Measurements from ENCODE around the gene ZNF827.

DNA sequence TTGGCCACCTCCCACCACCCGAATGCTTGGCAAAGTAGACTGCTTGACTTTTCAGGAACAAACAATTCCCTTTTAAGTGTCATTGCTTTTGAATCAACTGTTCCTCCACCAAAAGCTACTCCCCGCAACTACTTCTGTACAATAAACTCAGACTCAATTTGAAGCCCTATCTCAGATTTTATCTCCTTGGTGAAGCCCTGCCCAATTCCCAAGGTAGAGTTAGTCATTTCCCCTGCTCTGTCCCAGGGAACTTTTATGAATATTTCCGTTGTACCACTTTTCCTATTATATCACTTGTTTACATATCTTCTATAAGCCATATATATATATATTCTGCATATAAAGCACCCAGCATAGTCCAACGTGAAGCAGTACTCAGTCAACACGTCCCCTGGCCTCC is 155.9 kb downstream of the ZNF827 start:
- TF ChIP-seq, protein P1, sequence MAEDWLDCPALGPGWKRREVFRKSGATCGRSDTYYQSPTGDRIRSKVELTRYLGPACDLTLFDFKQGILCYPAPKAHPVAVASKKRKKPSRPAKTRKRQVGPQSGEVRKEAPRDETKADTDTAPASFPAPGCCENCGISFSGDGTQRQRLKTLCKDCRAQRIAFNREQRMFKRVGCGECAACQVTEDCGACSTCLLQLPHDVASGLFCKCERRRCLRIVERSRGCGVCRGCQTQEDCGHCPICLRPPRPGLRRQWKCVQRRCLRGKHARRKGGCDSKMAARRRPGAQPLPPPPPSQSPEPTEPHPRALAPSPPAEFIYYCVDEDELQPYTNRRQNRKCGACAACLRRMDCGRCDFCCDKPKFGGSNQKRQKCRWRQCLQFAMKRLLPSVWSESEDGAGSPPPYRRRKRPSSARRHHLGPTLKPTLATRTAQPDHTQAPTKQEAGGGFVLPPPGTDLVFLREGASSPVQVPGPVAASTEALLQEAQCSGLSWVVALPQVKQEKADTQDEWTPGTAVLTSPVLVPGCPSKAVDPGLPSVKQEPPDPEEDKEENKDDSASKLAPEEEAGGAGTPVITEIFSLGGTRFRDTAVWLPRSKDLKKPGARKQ (CRISPR knock-in tag; IDR thresholded peaks at IDR 0.05): no peak
- TF ChIP-seq FOXK1 (CRISPR knock-in tag; IDR thresholded peaks at IDR 0.05; ENCODE audit: borderline replicate concordance): no peak
- no peak for TF ChIP-seq JUND (IDR thresholded peaks at IDR 0.05; ENCODE audit: borderline replicate concordance, low read depth, low read length)
- no peak for TF ChIP-seq JUND (tag; IDR thresholded peaks at IDR 0.05; ENCODE audit: borderline replicate concordance, low read depth, low read length)
- no peak for TF ChIP-seq ZKSCAN8 (CRISPR knock-in tag; IDR thresholded peaks at IDR 0.05)

All from K562 (cell line).